Activated naive CD4-positive, alpha-beta T cell treated with anti-CD3 and anti-CD28 coated beads, Interleukin-2, amount 50 U/mL, for 72 hours (primary cell): ENCODE data around the gene TADA3. TPM values are rescaled to one million over a fixed set of nuclear protein-coding genes. Genes with fewer than 3 reads are reported as not detected.

ENCODE experiments used
- ATAC-seq, 2 donors: fragments of 150-1000 bp; cut with Tn5 transposase; 2 replicates each; pipeline ENCODE4 v1.10.0; 2021; ENCODE audit warnings: mild to moderate bottlenecking in 2 of 2, moderate library complexity in 2 of 2
- DNase-seq, 2 donors: peaks; one replicate each; pipeline ENCODE4 v3.0.0; 2021 to 2022; ENCODE audit warnings: low spot score in 2 of 2
- H3K27ac Mint-ChIP-seq, 2 donors: one replicate each; pipeline ENCODE4 v1.8.0; 2022; ENCODE audit warnings: mild to moderate bottlenecking in 2 of 2, mixed read lengths in 2 of 2
- H3K36me3 Mint-ChIP-seq, 2 donors: one replicate each; pipeline ENCODE4 v1.8.0; 2022; ENCODE audit warnings: mixed read lengths in 2 of 2
- H3K9me3 Mint-ChIP-seq, 2 donors: one replicate each; pipeline ENCODE4 v1.8.0; 2022; ENCODE audit warnings: mixed read lengths in 2 of 2
- total RNA-seq, 2 donors: library from RNA; stranded (reverse); gene quantifications; one replicate each; pipeline ENCODE4 v1.2.3, GENCODE V29; 2022

The TADA3 gene
- total RNA-seq, 2 donors from 2014 or later = 47.5 to 92.3 TPM

DNA sequence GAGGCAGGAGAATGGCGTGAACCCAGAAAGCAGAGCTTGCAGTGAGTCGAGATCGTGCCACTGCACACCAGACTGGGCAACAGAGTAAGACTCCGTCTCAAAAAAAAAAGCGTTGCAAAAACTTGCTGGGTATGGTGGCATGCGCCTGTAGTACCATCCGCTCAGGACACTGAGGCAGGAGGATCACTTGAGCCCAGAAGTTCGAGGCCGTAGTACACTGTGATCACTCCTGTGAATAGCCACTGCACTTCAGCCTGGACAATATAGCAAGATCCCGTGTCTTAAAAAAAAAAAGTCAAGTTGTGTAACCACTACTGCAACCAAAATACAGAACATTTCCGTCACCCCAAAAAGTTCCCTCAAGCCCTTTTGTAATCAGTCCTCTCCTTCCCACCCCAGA, 2.1 kb upstream of the TADA3 start:
- no peak for DNase-seq
- H3K27ac Mint-ChIP-seq = peak overlapping the region; percentile 98 to 99
- ATAC-seq = no peak
- peaks cover 52 to 60% of the 10 kb centered on the region in 2 donors for H3K36me3 Mint-ChIP-seq
- no peaks in the 10 kb centered on the region for H3K9me3 Mint-ChIP-seq

DNA sequence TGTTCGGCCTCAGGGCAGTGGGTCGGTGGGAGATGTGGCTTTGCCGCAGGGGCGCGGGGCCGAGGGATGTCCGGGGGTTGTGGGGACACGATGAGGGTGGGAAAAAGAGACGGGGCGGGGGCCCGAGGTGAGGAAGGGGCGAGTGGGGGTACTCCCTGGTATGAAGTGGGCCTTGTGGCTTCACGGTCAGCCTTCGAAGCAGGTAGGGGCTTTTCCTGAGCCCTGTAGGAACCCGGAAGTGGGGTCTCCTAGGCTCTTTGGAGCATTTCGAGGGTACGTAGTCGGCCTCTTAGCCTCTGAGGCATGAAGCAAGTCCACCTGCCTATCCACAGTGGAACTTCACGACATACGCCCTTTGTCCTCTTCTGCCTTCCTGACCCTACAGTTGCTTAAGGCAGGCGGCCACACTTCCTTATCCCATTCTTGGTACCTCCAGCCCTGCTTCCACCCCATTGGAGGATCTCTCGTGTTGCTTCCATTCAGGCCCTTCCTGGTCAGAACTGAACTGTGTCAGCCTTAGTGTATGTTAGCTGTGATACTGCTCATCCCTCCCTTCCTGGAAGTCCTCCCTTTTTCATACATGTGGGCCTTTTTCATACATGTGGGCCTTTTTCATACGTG, 998 bp upstream of the TADA3 start:
- DNase-seq (peak in 1 of 2 donors; percentile 36), ATAC-seq (peak; percentile 13 to 33)
- H3K27ac Mint-ChIP-seq = peak overlapping the region; percentile 98 to 99
- H3K9me3 Mint-ChIP-seq = no peaks in the 10 kb centered on the region
- H3K36me3 Mint-ChIP-seq = peaks cover 54 to 68% of the 10 kb centered on the region in 2 donors

DNA sequence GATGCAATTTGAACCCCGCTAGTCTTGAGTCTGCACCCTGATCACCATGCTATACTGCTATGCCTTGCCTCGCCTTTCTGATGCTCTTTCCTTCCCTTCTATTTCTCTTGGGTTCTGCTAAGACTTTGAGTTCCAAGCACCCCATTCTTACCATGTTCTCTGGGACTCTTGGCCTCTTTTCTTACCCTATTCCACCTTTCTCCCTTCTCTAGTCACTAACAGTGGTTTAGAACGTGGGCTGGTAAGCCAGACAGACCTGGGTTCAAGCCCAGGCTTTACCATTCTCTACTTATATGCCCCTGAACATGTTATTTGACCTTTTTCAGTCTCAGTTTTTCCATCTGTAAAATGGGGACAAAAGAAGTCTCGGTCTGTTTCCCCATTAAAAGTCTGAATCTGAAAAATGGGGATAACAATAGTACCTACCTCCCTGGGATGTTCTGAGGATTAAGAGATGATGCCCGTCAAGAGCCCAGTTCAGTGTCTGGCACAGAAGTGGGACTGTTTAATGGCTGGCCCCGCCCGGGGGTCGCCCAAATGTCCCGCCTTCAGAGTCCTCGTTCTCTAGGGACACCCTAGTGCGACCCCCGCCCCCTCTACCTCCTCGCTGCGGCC, 376 bp downstream of the TADA3 start:
- Mint-ChIP-seq H3K36me3 (peaks cover 50 to 71% of the 10 kb centered on the region in 2 donors), H3K9me3 (no peaks in the 10 kb centered on the region), H3K27ac (peak overlapping the region; percentile 98 to 99)
- DNase-seq (no peak), ATAC-seq (no peak)

DNA sequence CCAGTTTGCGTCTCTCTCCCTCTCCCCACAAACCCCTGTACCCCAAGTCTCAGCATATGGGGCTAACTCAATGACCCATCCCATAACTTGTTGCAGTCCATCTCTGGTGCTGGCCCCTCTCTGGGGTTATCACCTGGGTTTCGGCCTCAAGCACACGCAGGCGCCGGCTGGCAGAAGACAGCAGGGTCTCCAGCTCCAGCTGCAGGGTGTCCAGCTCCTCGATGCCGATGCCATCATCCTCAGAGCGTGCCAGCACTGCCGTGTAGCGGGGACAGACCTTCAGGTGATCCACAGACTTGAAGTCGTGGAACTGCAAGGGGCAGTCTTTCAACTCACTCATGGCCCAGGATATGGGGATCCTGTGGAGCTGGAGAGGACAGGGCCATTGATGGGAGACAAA, 1.1 kb downstream of the TADA3 start:
- DNase-seq (no peak), ATAC-seq (no peak)
- Mint-ChIP-seq H3K36me3 (peaks cover 54 to 78% of the 10 kb centered on the region in 2 donors), H3K27ac (peak overlapping the region in 1 of 2 donors; percentile 98), H3K9me3 (no peaks in the 10 kb centered on the region)

DNA sequence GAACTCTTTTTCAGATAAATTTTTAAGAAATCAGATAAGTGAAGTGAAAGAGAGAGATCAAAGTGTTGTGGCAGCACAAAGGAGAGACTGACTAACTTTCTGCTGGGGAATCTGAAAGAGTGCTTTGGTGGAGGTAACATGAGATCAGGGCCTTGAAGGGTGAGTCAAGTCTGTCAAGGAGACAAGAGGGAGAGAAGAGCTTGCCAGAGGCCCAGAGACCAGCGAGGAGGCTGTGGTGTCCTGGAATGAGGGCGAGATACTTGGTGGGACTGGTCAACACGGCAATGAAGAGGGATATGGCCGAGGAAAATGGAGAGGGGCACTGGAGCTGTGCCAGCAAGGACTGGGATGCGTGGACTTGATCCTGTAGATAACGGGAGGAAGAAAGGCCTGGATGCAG, 4.6 kb downstream of the TADA3 start:
- peak; percentile 66 to 72 for ATAC-seq
- H3K36me3 Mint-ChIP-seq = peaks cover 40 to 64% of the 10 kb centered on the region in 2 donors
- DNase-seq = peak in 1 of 2 donors; percentile 42

DNA sequence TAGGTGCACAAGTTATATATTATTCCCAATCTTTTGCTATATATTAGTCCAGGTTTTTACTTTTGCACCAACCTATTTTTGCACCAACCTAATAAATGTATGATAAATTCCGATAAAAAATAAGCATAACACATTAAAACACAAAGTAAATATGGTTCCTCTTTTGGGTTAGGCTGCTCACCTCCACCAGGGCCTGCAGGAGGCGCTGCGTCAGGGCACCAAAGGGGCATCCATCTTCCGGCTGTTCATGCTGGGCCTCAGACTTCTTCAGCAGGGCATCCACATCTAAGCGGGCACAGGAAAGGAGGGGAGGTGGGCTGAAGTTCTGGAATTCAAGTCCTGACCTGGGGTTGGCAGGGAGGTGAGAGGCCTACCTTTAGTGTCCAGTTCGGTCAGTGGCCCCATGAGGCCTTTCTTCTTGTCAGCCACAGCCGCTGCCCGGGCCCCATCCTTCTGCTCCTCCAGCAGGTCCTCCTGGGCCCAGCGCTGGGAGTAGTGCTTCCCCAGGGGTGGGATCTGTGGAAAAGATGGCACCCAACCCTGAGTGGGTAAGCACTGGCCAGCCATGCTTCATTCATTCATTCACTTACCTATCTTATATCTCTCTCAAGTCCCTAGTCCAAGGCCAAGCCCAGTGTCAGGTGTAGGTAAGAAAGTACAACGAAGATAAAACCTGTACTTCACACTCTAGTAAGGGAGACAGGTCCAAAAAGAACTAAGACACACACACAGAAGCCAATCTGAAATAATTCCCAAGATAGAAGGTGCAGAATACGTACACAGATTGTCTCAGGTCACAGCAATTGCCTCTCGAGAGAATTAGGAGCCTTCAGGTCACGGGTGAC, 5.2 kb downstream of the TADA3 start:
- Mint-ChIP-seq H3K36me3 (peaks cover 46 to 67% of the 10 kb centered on the region in 2 donors), H3K27ac (peak overlapping the region; percentile 73 to 75), H3K9me3 (no peaks in the 10 kb centered on the region)
- DNase-seq (no peak), ATAC-seq (no peak)

More for the DNA sequence above, 4.6 kb downstream of the TADA3 start:
- Mint-ChIP-seq H3K9me3 (no peaks in the 10 kb centered on the region), H3K27ac (peak overlapping the region; percentile 73 to 75)

DNA sequence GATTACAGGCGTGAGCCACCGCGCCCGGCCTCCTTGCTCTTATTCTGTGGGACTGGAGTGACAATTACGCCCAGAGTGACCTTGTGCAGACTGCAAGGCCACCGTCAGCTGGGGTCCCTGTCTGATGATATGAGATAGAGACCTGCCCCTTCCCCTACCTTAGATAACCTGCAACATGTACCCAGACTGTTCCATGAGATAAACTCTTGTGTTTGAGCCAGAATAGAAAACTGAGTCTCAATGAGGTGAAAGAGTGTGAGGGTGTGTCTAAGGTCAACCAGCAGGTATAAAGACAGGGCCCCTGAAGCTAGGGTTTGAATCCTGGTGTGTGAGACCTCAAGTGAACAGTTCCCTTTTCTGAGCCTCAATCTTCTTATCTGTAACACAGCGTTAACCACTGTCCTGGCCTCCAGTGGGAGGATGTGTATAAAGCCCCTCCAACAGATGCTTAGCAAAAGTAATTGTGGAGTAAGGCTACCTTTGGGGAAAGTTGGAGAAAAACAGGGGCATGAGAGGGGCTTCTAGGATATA, 6.0 kb downstream of the TADA3 start:
- DNase-seq (no peak), ATAC-seq (no peak)
- H3K27ac Mint-ChIP-seq = peak overlapping the region in 1 of 2 donors; percentile 62
- peaks cover 44 to 66% of the 10 kb centered on the region in 2 donors for H3K36me3 Mint-ChIP-seq
- H3K9me3 Mint-ChIP-seq = no peaks in the 10 kb centered on the region

DNA sequence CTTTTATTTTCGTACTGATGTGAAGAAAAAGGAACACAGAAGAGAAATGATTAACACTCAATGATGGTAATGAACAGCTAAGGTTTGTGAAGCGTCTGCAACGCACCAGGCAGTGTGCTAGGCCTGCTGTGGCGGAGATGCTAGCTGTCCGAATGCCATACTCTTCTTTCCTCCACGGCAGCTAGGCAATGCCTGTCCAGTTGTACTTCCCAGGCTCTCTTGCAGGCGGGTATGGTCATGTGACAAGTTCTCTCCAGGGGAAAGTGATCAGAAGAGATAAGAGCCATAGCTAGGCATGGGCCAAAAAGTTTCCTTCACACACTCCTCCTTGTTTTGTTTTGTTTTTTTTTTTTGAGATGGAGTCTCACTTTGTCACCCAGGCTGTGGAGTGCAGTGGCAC, 6.7 kb downstream of the TADA3 start:
- ATAC-seq = no peak
- DNase-seq = no peak
- no peaks in the 10 kb centered on the region for H3K9me3 Mint-ChIP-seq
- peaks cover 49 to 60% of the 10 kb centered on the region in 2 donors for H3K36me3 Mint-ChIP-seq
- H3K27ac Mint-ChIP-seq = peak overlapping the region in 1 of 2 donors; percentile 76

DNA sequence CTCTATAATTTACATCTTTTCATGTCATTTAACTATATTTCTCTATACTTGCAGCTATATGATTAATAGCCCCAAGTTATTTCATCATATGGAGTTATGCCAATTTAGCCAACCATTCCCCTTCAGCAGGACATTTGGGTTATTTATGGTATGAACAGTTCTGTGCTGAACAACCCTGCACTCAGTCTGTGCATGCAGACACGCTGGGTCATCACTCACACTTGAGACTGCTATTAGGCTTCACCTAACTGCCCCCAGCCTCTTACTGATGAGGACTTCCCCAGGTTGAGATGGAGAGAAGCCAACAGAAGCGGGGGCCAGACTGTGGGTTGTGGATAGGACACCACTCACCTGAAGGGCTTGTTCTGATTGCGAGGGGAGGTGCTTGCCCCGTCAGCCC, 7.3 kb downstream of the TADA3 start:
- no peak for DNase-seq
- ATAC-seq = no peak
- H3K27ac Mint-ChIP-seq = no peak overlapping the region

DNA sequence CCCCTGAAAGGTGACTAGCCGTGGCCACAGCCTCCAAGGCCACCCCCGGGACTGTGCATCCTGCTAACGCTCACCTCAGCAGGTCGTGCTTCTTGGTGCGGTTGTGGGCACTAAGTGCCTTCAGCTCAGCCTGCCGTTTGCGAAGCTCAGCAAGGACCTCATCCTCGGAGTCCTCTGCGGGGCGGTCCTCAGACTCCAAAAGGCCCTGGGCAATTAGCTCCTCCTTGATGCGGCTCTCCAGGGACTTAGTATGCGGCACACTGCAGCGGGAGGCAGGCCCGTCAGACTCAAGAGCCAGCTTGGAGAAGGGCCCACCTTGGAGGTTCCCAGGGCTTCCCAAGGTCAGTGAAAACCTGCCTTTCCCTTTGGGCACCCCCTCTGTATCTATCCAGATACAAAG, 8.3 kb downstream of the TADA3 start:
- H3K9me3 Mint-ChIP-seq = no peaks in the 10 kb centered on the region
- no peak for DNase-seq
- no peak overlapping the region for H3K27ac Mint-ChIP-seq
- no peak for ATAC-seq
- H3K36me3 Mint-ChIP-seq = peaks cover 36 to 54% of the 10 kb centered on the region in 2 donors

More for the DNA sequence above, 7.3 kb downstream of the TADA3 start:
- peaks cover 45 to 55% of the 10 kb centered on the region in 2 donors for H3K36me3 Mint-ChIP-seq
- H3K9me3 Mint-ChIP-seq = no peaks in the 10 kb centered on the region

DNA sequence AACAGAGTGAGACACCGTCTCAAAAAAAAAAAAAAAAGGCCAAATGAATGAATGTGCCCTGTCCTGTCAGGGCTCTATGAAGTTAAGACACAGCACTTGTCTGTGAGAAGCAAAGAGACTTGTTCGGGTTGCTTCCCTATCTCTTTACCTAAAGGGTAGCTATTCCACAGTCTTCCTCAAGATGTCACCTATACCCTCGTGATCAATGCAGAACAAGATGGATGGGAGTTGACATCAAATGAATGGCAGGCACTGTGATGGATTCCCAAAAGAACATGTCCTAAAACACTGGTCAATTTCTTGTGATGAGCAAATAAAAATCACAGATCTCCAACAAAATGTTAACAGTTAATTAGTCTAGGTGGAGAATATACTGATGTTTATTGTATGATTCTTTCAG, 9.5 kb downstream of the TADA3 start:
- H3K27ac Mint-ChIP-seq = peak overlapping the region in 1 of 2 donors; percentile 61
- H3K36me3 Mint-ChIP-seq = peaks cover 34 to 49% of the 10 kb centered on the region in 2 donors
- DNase-seq = no peak
- no peak for ATAC-seq
- peaks cover 0 to under 1% of the 10 kb centered on the region in 2 donors for H3K9me3 Mint-ChIP-seq

DNA sequence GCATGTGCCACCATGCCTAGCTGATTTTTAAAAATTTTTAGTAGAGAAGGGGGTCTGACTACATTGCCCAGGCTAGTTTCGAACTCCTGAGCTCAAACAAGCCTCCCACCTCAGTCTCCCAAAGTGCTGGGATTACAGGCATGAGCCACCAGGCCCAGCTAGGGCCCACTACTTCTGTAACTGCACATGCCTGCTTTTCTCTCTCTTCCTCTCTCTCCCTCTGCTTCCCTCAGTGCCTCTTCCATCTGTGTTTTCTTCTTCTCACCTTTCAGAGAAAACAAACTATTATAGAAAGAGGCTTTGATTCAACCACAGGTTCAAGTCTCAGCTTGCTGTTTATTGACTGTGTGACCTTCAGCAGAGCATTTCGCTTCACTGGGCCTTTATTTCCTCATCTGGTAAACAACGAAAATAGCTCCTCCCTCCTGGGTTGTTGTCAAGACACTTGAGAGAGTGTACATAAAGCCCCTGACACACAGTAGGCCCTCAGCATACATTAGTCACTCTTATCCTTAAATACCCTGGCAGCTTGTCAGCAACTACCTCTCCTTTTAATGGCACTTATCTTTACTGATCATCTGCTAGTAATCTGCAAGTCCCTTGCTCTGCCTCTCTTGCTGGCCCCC, 10.2 kb downstream of the TADA3 start:
- Mint-ChIP-seq H3K9me3 (peaks cover 0 to 3% of the 10 kb centered on the region in 2 donors), H3K27ac (peak overlapping the region; percentile 4 to 61), H3K36me3 (peaks cover 30 to 47% of the 10 kb centered on the region in 2 donors)
- DNase-seq (no peak), ATAC-seq (no peak)

DNA sequence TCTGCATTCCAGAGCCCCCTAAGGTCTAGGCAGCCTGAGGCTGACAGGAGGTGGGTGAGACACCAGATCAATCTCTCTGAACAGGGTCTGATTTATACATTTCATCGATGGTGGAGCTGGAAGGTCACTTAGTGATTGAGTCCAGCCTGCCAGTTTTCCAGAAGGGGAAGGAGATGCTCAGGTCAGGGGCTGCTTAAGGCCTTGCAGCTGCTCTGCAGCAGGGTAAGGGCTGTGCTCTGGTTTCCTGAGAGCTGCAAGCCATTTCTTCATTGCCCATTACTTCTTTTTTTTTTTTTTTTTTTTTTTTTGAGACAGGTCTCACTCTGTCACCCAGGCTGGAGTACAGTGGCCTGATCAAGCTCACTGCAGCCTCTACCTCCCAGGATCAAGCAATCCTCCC, 10.7 kb downstream of the TADA3 start:
- Mint-ChIP-seq H3K36me3 (peaks cover 30 to 41% of the 10 kb centered on the region in 2 donors), H3K9me3 (peaks cover 0 to 3% of the 10 kb centered on the region in 2 donors), H3K27ac (no peak overlapping the region)
- no peak for ATAC-seq
- no peak for DNase-seq

DNA sequence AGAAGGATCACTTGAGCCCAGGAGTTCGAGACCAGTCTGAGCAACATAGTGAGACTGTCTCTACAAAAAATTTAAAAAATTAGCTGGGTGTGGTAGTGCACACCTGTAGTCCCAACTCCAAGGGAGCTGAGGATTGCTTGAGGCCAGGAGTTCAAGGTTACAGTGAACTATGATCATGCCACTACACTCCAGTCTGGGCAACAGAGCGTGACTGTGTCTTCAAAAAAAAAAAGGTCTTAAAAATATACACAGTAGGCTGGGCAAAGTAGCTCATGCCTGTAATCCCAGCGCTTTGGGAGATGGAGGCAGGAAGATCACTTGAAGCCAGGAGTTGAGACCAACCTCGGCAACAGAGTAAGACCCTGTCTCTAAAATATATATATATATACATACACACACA, 11.4 kb downstream of the TADA3 start:
- Mint-ChIP-seq H3K27ac (peak overlapping the region; percentile 95 to 98), H3K9me3 (peaks cover 0 to 3% of the 10 kb centered on the region in 2 donors), H3K36me3 (peaks cover 24 to 36% of the 10 kb centered on the region in 2 donors)
- DNase-seq (no peak), ATAC-seq (no peak)

DNA sequence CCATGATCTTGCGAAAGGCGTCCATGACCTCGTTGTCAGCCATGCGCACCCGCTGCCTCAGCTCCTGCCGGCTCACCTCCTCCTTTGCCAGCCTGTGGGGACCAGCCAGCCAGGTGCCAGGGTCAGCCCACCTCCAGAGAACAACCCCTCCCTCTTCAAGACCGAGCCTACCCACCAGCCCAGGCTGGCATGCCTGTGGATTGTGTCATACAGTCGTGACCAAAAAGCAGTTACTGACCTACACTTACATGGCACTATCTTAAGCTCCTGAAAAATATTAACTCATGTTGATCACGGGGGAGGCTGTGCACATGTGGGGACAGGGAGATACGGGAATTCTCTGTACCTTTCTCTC, 11.8 kb downstream of the TADA3 start:
- ATAC-seq (no peak), DNase-seq (no peak)
- peaks cover 22 to 32% of the 10 kb centered on the region in 2 donors for H3K36me3 Mint-ChIP-seq
- H3K9me3 Mint-ChIP-seq = peaks cover 0 to 3% of the 10 kb centered on the region in 2 donors
- H3K27ac Mint-ChIP-seq = peak overlapping the region; percentile 95 to 98

DNA sequence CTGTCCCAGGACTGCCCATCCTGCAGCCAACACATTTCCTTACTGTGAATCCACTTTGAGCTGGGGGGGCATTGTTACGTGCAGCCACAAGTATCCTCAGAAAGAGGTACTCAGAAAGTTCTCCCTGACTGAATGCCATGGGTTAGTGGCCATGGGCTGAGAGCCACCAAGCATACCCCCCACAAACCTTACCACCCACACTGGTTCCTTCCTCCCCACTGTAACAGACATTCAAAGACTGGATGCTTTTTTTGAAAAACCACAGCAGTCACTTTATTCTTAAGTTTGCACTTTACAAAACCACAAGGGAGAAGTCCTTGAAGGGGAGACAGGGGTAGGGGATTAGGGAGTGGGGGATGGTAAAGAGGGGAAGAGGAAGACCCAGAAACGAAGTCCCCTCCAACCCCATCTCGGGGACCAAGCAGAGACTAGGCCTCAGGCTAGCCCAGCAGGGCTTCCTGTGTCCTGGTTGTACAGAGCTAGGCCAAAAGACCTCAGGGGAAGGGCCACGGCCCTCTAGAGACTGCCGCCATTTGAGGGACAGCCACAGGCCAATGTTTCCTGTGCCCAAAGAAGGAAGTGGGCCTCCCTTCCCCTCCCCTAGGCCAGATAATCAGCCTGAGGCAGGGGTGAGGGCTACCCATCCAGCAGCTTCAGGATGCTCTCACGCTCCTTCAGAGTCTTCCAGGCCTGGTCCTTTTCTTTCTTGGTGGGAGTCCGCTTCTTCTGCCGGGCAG, 12.4 kb downstream of the TADA3 start:
- ATAC-seq (peak; percentile 50 to 64), DNase-seq (peak; percentile 41 to 72)
- H3K36me3 Mint-ChIP-seq = peaks cover 21 to 27% of the 10 kb centered on the region in 2 donors
- peaks cover 0 to 3% of the 10 kb centered on the region in 2 donors for H3K9me3 Mint-ChIP-seq
- H3K27ac Mint-ChIP-seq = peak overlapping the region; percentile 95 to 98
